WTC11 (cell line): ENCODE results near the gene BICDL1. TPM values are rescaled to one million over a fixed set of nuclear protein-coding genes. Genes with fewer than 3 reads are reported as not detected.

ENCODE experiments used
- ATAC-seq: fragments of 200-7000 bp; cut with Tn5 transposase; 2 replicates; pipeline ENCODE4 v1.10.0; 2021; ENCODE audit warnings: mild to moderate bottlenecking, moderate library complexity
- CTCF ChIA-PET: fragments of 300-600 bp; sonication (Branson Sonifier 250); formaldehyde crosslinking; loops from one replicate; lab custom pipeline; 2021; ENCODE audit warnings: antibody characterized with exemption; lab: Charles Lee
- POLR2A ChIA-PET: fragments of 350-600 bp; sonication (Branson Sonifier 250); formaldehyde crosslinking; loops from one replicate; lab custom pipeline; 2021; ENCODE audit warnings: antibody characterized with exemption; lab: Charles Lee
- DNase-seq: peaks from one replicate; pipeline ENCODE4 v3.0.0; 2021; ENCODE audit warnings: low spot score
- H3K27ac Mint-ChIP-seq: 2 replicates; pipeline ENCODE4 v1.8.0; 2021; ENCODE audit warnings: mixed read lengths
- H3K27me3 Mint-ChIP-seq: 2 replicates; pipeline ENCODE4 v1.8.0; 2021; ENCODE audit warnings: low read depth, mild to moderate bottlenecking, moderate library complexity, mixed read lengths
- H3K36me3 Mint-ChIP-seq: 2 replicates; pipeline ENCODE4 v1.8.0; 2021; ENCODE audit warnings: mixed read lengths
- H3K4me1 Mint-ChIP-seq: 2 replicates; pipeline ENCODE4 v1.8.0; 2022; ENCODE audit warnings: mixed read lengths
- H3K4me3 Mint-ChIP-seq: 2 replicates; pipeline ENCODE4 v1.8.0; 2021; ENCODE audit warnings: mild to moderate bottlenecking, moderate library complexity, mixed read lengths
- H3K9me3 Mint-ChIP-seq: 2 replicates; pipeline ENCODE4 v1.8.0; 2021; ENCODE audit warnings: mixed read lengths
- ATF1 ChIP-seq: sonication (generic); formaldehyde crosslinking; IDR thresholded peaks from 2 replicates; pipeline ENCODE4 v1.8.1; 2023; ENCODE audit warnings: mild to moderate bottlenecking, moderate library complexity, missing genetic modification reagents
- ATF3 ChIP-seq: sonication (generic); formaldehyde crosslinking; conservative IDR thresholded peaks from 2 replicates; pipeline ENCODE4 v1.8.1; 2022; ENCODE audit warnings: mild to moderate bottlenecking, missing genetic modification reagents
- CBFB ChIP-seq: sonication (generic); formaldehyde crosslinking; IDR thresholded peaks from 2 replicates; pipeline ENCODE4 v1.8.1; 2022; ENCODE audit warnings: mild to moderate bottlenecking, low read depth, missing genetic modification reagents
- CREB1 ChIP-seq: sonication (generic); formaldehyde crosslinking; IDR thresholded peaks from 2 replicates; pipeline ENCODE4 v1.8.0; 2023; ENCODE audit warnings: mild to moderate bottlenecking, missing genetic modification reagents
- CREM ChIP-seq: sonication (generic); formaldehyde crosslinking; IDR thresholded peaks from 2 replicates; pipeline ENCODE4 v1.8.1; 2022; ENCODE audit warnings: mild to moderate bottlenecking, missing genetic modification reagents, moderate library complexity
- GTF2I ChIP-seq: fragments of 250-450 bp; sonication (Bioruptor Pico); conservative IDR thresholded peaks from 2 replicates; pipeline ENCODE4 v1.4.0; 2021; ENCODE audit warnings: mild to moderate bottlenecking
- KAT7 ChIP-seq: sonication (generic); formaldehyde crosslinking; IDR thresholded peaks from 2 replicates; pipeline ENCODE4 v1.8.1; 2023; ENCODE audit warnings: missing genetic modification reagents, mild to moderate bottlenecking, borderline replicate concordance
- MXD4 ChIP-seq: fragments of 250-450 bp; sonication (Bioruptor Pico); IDR thresholded peaks from 2 replicates; pipeline ENCODE4 v1.8.0; 2021; ENCODE audit warnings: mild to moderate bottlenecking, moderate library complexity, borderline replicate concordance
- MYBL2 ChIP-seq: sonication (generic); formaldehyde crosslinking; IDR thresholded peaks from 2 replicates; pipeline ENCODE4 v1.8.1; 2023; ENCODE audit warnings: mild to moderate bottlenecking, moderate library complexity, missing genetic modification reagents
- PREB ChIP-seq: sonication (generic); formaldehyde crosslinking; IDR thresholded peaks from 2 replicates; pipeline ENCODE4 v1.8.1; 2022; ENCODE audit warnings: mild to moderate bottlenecking, missing genetic modification reagents, moderate library complexity, borderline replicate concordance
- PRRX2 ChIP-seq: fragments of 250-450 bp; sonication (Bioruptor Pico); IDR thresholded peaks from 2 replicates; pipeline ENCODE4 v1.8.0; 2021; ENCODE audit warnings: mild to moderate bottlenecking
- SOX15 ChIP-seq: fragments of 250-450 bp; sonication (Bioruptor Pico); IDR thresholded peaks from 2 replicates; pipeline ENCODE4 v1.9.0; 2021; ENCODE audit warnings: mild to moderate bottlenecking
- SP1 ChIP-seq: sonication (generic); formaldehyde crosslinking; conservative IDR thresholded peaks from 2 replicates; pipeline ENCODE4 v1.8.1; 2022; ENCODE audit warnings: missing genetic modification reagents
- TCF7 ChIP-seq: sonication (generic); formaldehyde crosslinking; IDR thresholded peaks from 2 replicates; pipeline ENCODE4 v1.8.0; 2022; ENCODE audit warnings: mild to moderate bottlenecking, low read depth, missing genetic modification reagents, moderate library complexity
- TEAD1 ChIP-seq: sonication (generic); formaldehyde crosslinking; IDR thresholded peaks from 2 replicates; pipeline ENCODE4 v1.8.0; 2022; ENCODE audit warnings: mild to moderate bottlenecking, missing genetic modification reagents
- ZNF121 ChIP-seq: sonication (generic); formaldehyde crosslinking; IDR thresholded peaks from 2 replicates; pipeline ENCODE4 v1.8.0; 2023; ENCODE audit warnings: missing genetic modification reagents
- total RNA-seq: library from RNA; stranded (reverse); gene quantifications from 3 replicates; pipeline ENCODE4 v1.2.3, GENCODE V29; 2021
- TF ChIP-seq, protein P1 (sequence below): sonication (generic); formaldehyde crosslinking; IDR thresholded peaks from 2 replicates; pipeline ENCODE4 v1.8.0; 2023; ENCODE audit warnings: mild to moderate bottlenecking, missing genetic modification reagents
- TF ChIP-seq, protein P2 (sequence below): sonication (generic); formaldehyde crosslinking; IDR thresholded peaks from 2 replicates; pipeline ENCODE4 v1.8.0; 2022; ENCODE audit warnings: missing genetic modification reagents
- TF ChIP-seq, protein P3 (sequence below): sonication (generic); formaldehyde crosslinking; IDR thresholded peaks from 2 replicates; pipeline ENCODE4 v1.8.0; 2022; ENCODE audit warnings: mild to moderate bottlenecking, missing genetic modification reagents
- TF ChIP-seq, protein P4 (sequence below): sonication (generic); formaldehyde crosslinking; IDR thresholded peaks from 2 replicates; pipeline ENCODE4 v1.8.1; 2023; ENCODE audit warnings: mild to moderate bottlenecking, missing genetic modification reagents

The BICDL1 gene
- total RNA-seq, 1 experiment from 2014 or later = 23.1 TPM

GRCh38 chr12:120062976-120063579 lies 74.0 kb downstream of the BICDL1 start (continued):
- TF ChIP-seq, protein P1, sequence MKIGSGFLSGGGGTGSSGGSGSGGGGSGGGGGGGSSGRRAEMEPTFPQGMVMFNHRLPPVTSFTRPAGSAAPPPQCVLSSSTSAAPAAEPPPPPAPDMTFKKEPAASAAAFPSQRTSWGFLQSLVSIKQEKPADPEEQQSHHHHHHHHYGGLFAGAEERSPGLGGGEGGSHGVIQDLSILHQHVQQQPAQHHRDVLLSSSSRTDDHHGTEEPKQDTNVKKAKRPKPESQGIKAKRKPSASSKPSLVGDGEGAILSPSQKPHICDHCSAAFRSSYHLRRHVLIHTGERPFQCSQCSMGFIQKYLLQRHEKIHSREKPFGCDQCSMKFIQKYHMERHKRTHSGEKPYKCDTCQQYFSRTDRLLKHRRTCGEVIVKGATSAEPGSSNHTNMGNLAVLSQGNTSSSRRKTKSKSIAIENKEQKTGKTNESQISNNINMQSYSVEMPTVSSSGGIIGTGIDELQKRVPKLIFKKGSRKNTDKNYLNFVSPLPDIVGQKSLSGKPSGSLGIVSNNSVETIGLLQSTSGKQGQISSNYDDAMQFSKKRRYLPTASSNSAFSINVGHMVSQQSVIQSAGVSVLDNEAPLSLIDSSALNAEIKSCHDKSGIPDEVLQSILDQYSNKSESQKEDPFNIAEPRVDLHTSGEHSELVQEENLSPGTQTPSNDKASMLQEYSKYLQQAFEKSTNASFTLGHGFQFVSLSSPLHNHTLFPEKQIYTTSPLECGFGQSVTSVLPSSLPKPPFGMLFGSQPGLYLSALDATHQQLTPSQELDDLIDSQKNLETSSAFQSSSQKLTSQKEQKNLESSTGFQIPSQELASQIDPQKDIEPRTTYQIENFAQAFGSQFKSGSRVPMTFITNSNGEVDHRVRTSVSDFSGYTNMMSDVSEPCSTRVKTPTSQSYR (CRISPR knock-in tag) = no peak
- TF ChIP-seq MYBL2 (CRISPR knock-in tag) = no peak
- no peak for TF ChIP-seq ZNF121 (CRISPR knock-in tag)
- no peak for TF ChIP-seq ATF3 (CRISPR knock-in tag)
- no peak for TF ChIP-seq CREB1
- no peak for TF ChIP-seq GTF2I (CRISPR knock-in tag)
- TF ChIP-seq, all 79 proteins: peak for 0

- ATAC-seq (peak; percentile 28; the same call in 1 of the 2 replicates), DNase-seq (no peak)
- Mint-ChIP-seq H3K4me1 (no peaks in the 10 kb centered on the region; the same call in 1 of the 2 replicates), H3K36me3 (no peaks in the 10 kb centered on the region), H3K27ac (peak overlapping the region; percentile 78; the same call in 1 of the 2 replicates), H3K27me3 (no peaks in the 10 kb centered on the region), H3K4me3 (no peak overlapping the region), H3K9me3 (no peaks in the 10 kb centered on the region)
- ChIA-PET POLR2A (interaction anchor here (1.1 kb wide), 1 partner anchor 23 kb away, joined by 4 read pairs; no protein-coding TSS in a partner anchor), CTCF (interaction anchor here (1.6 to 1.7 kb wide), 2 partner anchors 23 to 75 kb away, joined by 7 read pairs; partner anchors contain the start of gene BICDL1)
- TF ChIP-seq, protein P2, sequence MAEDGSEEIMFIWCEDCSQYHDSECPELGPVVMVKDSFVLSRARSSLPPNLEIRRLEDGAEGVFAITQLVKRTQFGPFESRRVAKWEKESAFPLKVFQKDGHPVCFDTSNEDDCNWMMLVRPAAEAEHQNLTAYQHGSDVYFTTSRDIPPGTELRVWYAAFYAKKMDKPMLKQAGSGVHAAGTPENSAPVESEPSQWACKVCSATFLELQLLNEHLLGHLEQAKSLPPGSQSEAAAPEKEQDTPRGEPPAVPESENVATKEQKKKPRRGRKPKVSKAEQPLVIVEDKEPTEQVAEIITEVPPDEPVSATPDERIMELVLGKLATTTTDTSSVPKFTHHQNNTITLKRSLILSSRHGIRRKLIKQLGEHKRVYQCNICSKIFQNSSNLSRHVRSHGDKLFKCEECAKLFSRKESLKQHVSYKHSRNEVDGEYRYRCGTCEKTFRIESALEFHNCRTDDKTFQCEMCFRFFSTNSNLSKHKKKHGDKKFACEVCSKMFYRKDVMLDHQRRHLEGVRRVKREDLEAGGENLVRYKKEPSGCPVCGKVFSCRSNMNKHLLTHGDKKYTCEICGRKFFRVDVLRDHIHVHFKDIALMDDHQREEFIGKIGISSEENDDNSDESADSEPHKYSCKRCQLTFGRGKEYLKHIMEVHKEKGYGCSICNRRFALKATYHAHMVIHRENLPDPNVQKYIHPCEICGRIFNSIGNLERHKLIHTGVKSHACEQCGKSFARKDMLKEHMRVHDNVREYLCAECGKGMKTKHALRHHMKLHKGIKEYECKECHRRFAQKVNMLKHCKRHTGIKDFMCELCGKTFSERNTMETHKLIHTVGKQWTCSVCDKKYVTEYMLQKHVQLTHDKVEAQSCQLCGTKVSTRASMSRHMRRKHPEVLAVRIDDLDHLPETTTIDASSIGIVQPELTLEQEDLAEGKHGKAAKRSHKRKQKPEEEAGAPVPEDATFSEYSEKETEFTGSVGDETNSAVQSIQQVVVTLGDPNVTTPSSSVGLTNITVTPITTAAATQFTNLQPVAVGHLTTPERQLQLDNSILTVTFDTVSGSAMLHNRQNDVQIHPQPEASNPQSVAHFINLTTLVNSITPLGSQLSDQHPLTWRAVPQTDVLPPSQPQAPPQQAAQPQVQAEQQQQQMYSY (CRISPR knock-in tag) = no peak
- TF ChIP-seq CBFB (CRISPR knock-in tag) = no peak
- TF ChIP-seq, protein P3, sequence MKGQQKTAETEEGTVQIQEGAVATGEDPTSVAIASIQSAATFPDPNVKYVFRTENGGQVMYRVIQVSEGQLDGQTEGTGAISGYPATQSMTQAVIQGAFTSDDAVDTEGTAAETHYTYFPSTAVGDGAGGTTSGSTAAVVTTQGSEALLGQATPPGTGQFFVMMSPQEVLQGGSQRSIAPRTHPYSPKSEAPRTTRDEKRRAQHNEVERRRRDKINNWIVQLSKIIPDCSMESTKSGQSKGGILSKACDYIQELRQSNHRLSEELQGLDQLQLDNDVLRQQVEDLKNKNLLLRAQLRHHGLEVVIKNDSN (CRISPR knock-in tag) = no peak
- no peak for TF ChIP-seq TCF7 (CRISPR knock-in tag)
- no peak for TF ChIP-seq TEAD1 (CRISPR knock-in tag)
- no peak for TF ChIP-seq ATF1 (CRISPR knock-in tag)
- TF ChIP-seq KAT7 = no peak
- TF ChIP-seq PRRX2 (CRISPR knock-in tag) = no peak
- TF ChIP-seq CREM = no peak
- no peak for TF ChIP-seq PREB
- no peak for TF ChIP-seq SOX15 (CRISPR knock-in tag)
- TF ChIP-seq SP1 (CRISPR knock-in tag) = no peak
- TF ChIP-seq, protein P4, sequence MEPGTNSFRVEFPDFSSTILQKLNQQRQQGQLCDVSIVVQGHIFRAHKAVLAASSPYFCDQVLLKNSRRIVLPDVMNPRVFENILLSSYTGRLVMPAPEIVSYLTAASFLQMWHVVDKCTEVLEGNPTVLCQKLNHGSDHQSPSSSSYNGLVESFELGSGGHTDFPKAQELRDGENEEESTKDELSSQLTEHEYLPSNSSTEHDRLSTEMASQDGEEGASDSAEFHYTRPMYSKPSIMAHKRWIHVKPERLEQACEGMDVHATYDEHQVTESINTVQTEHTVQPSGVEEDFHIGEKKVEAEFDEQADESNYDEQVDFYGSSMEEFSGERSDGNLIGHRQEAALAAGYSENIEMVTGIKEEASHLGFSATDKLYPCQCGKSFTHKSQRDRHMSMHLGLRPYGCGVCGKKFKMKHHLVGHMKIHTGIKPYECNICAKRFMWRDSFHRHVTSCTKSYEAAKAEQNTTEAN (CRISPR knock-in tag) = no peak
- TF ChIP-seq MXD4 (CRISPR knock-in tag) = no peak
Observed at GRCh38 chr12:120064054-120064940, 75.3 kb downstream of the BICDL1 start.
